Activated CD4-positive, alpha-beta memory T cell treated with anti-CD3 and anti-CD28 coated beads for 36 hours (primary cell): Measurements from ENCODE around the gene SYPL1. TPM values are rescaled to one million over a fixed set of nuclear protein-coding genes. Genes with fewer than 3 reads are reported as not detected.
A peak's percentile ranks its signal among the peaks of the same experiment; 100 is the strongest.

Experiments
- CTCF ChIA-PET: fragments of 350-600 bp; sonication (Branson Sonifier 250); formaldehyde crosslinking; loops from one replicate; lab custom pipeline; 2021; ENCODE audit warnings: antibody characterized with exemption, inconsistent platforms; lab: Charles Lee
- POLR2A ChIA-PET: fragments of 350-600 bp; sonication (Branson Sonifier 250); formaldehyde crosslinking; loops from one replicate; lab custom pipeline; 2021; ENCODE audit warnings: antibody characterized with exemption; lab: Charles Lee
- DNase-seq: peaks from one replicate; pipeline ENCODE4 v3.0.0-alpha.2; 2020
- H3K27ac Mint-ChIP-seq: one replicate; pipeline ENCODE4 v1.8.0; 2021; ENCODE audit warnings: mixed read lengths
- H3K27me3 Mint-ChIP-seq: one replicate; pipeline ENCODE4 v1.8.0; 2021; ENCODE audit warnings: mixed read lengths
- H3K36me3 Mint-ChIP-seq: one replicate; pipeline ENCODE4 v1.8.0; 2021; ENCODE audit warnings: mixed read lengths
- H3K4me1 Mint-ChIP-seq: one replicate; pipeline ENCODE4 v1.8.0; 2021; ENCODE audit warnings: low read depth, mixed read lengths
- H3K4me3 Mint-ChIP-seq: one replicate; pipeline ENCODE4 v1.8.0; 2021; ENCODE audit warnings: mild to moderate bottlenecking, mixed read lengths
- H3K9me3 Mint-ChIP-seq: one replicate; pipeline ENCODE4 v1.8.0; 2021; ENCODE audit warnings: mixed read lengths
- intact Hi-C: fragments of 100-400 bp; cut with micrococcal nuclease; formaldehyde crosslinking; loops from one replicate; pipeline ENCODE4 v1.15.1; 2023
- total RNA-seq, 2 experiments: library from RNA; stranded (reverse); gene quantifications; one replicate each; pipeline ENCODE4 v1.2.3, GENCODE V29; 2021

Gene SYPL1
- total RNA-seq, 2 experiments from 2014 or later: 27.4 to 29.1 TPM

- Mint-ChIP-seq H3K27me3 (no peaks in the 10 kb centered on the region), H3K27ac (no peak overlapping the region), H3K36me3 (no peaks in the 10 kb centered on the region), H3K4me3 (no peak overlapping the region), H3K9me3 (no peaks in the 10 kb centered on the region), H3K4me1 (peaks cover 58% of the 10 kb centered on the region)
- intact Hi-C loops: no loop called here
- no peak for DNase-seq
- ChIA-PET CTCF (no interaction called here), POLR2A (no interaction called here)
Measured at GRCh38 chr7:106108991-106109390, 3.1 kb downstream of the SYPL1 start.

- Mint-ChIP-seq H3K36me3 (no peaks in the 10 kb centered on the region), H3K4me3 (no peak overlapping the region), H3K4me1 (peaks cover 62% of the 10 kb centered on the region), H3K27ac (no peak overlapping the region), H3K27me3 (no peaks in the 10 kb centered on the region), H3K9me3 (no peaks in the 10 kb centered on the region)
- intact Hi-C loops: no loop called here
- ChIA-PET POLR2A (no interaction called here), CTCF (interaction anchor here (0.7 to 0.8 kb wide), 2 partner anchors 43 to 72 kb away, joined by 3 read pairs; no protein-coding TSS in a partner anchor)
- no peak for DNase-seq
Measured at GRCh38 chr7:106104721-106105260, 7.3 kb downstream of the SYPL1 start.

- Mint-ChIP-seq H3K9me3 (no peaks in the 10 kb centered on the region), H3K4me3 (no peak overlapping the region), H3K4me1 (peaks cover 58% of the 10 kb centered on the region), H3K36me3 (peaks cover 2% of the 10 kb centered on the region), H3K27me3 (no peaks in the 10 kb centered on the region), H3K27ac (no peak overlapping the region)
- CTCF ChIA-PET: interaction anchor here (0.6 to 1.3 kb wide), 3 partner anchors 11 to 80 kb away, joined by 3 to 4 read pairs (median 3); no protein-coding TSS in a partner anchor
- POLR2A ChIA-PET: interaction anchor here (0.7 to 1.3 kb wide), 2 partner anchors 10 to 57 kb away, joined by 3 read pairs; partner anchors contain the start of gene SYPL1
- DNase-seq: no peak
- intact Hi-C loops: no loop called here
Measured at GRCh38 chr7:106102387-106102966, 9.6 kb downstream of the SYPL1 start.

DNA sequence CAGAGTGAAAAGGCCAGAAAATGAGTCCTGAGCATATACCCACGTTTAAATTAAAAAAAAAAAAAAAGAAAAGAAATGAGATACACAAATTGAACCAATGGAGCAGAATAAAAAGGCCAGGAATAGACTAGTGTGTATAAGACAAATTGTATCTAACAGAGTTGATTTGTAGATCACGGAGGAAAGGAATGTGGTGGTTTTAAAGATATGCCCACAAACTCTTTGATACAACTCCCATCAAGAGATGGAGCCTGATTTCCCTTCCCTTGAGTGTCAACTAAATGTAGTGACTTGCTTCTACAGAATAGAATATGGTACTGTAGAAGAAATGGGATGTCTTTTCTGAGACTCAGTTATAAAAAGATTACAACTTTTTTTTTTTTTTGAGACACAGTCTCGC is 10.4 kb downstream of the SYPL1 start:
- no peaks in the 10 kb centered on the region for H3K9me3 Mint-ChIP-seq
- CTCF ChIA-PET: interaction anchor here (0.6 kb wide), 1 partner anchor 81 kb away, joined by 4 read pairs; no protein-coding TSS in a partner anchor
- no peaks in the 10 kb centered on the region for H3K27me3 Mint-ChIP-seq
- H3K36me3 Mint-ChIP-seq: peaks cover 5% of the 10 kb centered on the region
- DNase-seq: no peak
- POLR2A ChIA-PET: no interaction called here
- intact Hi-C loops: no loop called here
- no peak overlapping the region for H3K4me3 Mint-ChIP-seq
- no peak overlapping the region for H3K27ac Mint-ChIP-seq
- H3K4me1 Mint-ChIP-seq: peaks cover 55% of the 10 kb centered on the region

DNA sequence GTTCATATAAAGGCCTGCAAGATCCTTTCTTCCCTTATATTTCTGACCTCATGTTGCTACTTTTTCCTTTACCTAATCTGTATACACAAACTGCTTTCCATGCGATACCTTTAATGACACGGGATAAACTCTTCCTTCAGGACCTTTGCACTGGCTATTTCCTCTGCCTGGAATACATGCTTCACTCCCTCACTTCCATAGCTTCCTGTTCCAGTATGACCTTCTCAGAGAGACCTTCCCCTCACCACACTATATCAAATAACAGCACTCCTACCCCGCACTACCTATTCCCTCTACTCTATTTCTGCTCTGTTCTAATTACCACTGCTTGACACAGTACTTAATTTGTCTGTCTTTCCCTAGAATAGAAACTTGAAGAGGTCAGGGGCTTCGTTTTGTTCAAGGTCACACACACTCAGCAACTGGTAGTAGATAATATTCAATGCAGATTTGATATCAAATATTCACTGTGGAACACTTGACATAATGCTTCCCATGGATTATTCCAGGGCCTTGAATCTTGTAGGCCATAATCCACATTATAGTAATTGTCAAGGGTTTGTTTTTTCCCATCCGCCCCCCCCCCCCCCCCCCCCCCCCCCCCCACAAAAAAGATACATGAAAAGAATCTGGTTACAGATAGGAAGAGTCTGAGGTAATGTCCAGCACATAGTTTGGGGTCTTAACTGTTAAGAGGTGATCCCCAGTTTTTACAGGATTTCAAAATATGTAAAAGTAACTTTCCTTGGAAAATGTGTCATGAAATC is 11.1 kb downstream of the SYPL1 start:
- Mint-ChIP-seq H3K36me3 (peaks cover 7% of the 10 kb centered on the region), H3K27ac (no peak overlapping the region), H3K9me3 (no peaks in the 10 kb centered on the region), H3K4me1 (peaks cover 53% of the 10 kb centered on the region), H3K27me3 (no peaks in the 10 kb centered on the region), H3K4me3 (no peak overlapping the region)
- intact Hi-C loops: no loop called here
- no peak for DNase-seq
- CTCF ChIA-PET: interaction anchor here (1.5 kb wide), 1 partner anchor 12 kb away, joined by 3 read pairs; no protein-coding TSS in a partner anchor
- POLR2A ChIA-PET: no interaction called here

- H3K27me3 Mint-ChIP-seq: no peaks in the 10 kb centered on the region
- ChIA-PET CTCF (interaction anchor here (1.2 to 1.5 kb wide), 2 partner anchors 9 to 13 kb away, joined by 3 read pairs; no protein-coding TSS in a partner anchor), POLR2A (no interaction called here)
- intact Hi-C loops: loop anchor here (5.0 kb wide), 1 partner anchor 42 kb away; no protein-coding TSS in a partner anchor
- H3K9me3 Mint-ChIP-seq: no peaks in the 10 kb centered on the region
- no peak overlapping the region for H3K27ac Mint-ChIP-seq
- H3K36me3 Mint-ChIP-seq: peaks cover 7% of the 10 kb centered on the region
- no peak for DNase-seq
- no peak overlapping the region for H3K4me3 Mint-ChIP-seq
- peaks cover 41% of the 10 kb centered on the region for H3K4me1 Mint-ChIP-seq
Measured at GRCh38 chr7:106099539-106099938, 12.6 kb downstream of the SYPL1 start.

- Mint-ChIP-seq H3K27ac (peak overlapping the region; percentile 57), H3K9me3 (no peaks in the 10 kb centered on the region), H3K4me3 (no peak overlapping the region), H3K27me3 (no peaks in the 10 kb centered on the region), H3K36me3 (peaks cover 7% of the 10 kb centered on the region), H3K4me1 (peaks cover 39% of the 10 kb centered on the region)
- no peak for DNase-seq
- intact Hi-C loops: loop anchor here (5.0 kb wide), 1 partner anchor 42 kb away; no protein-coding TSS in a partner anchor
- POLR2A ChIA-PET: no interaction called here
- CTCF ChIA-PET: interaction anchor here (1.2 kb wide), 1 partner anchor 9 kb away, joined by 3 read pairs; no protein-coding TSS in a partner anchor
Measured at GRCh38 chr7:106098889-106099288, 13.2 kb downstream of the SYPL1 start.

DNA sequence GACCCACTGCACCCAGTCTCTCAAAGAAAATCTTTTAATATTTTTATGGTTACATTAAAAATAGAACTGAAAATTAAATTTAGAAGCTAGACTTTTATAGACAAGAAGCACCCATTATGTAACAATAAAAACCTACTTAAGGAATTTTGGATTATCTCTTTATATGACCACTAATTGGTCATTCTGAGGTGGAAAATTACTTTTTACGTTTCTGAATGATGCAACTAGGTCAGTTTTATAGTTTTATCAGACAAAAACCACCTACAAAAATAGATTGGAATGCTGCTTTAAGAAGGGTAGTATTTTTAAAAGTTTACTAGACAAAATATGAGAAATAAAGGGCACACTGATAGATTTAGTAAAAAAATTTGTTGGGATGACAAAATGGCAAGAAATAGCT is 16.5 kb downstream of the SYPL1 start:
- Mint-ChIP-seq H3K9me3 (no peaks in the 10 kb centered on the region), H3K4me3 (no peak overlapping the region), H3K4me1 (peaks cover 18% of the 10 kb centered on the region), H3K36me3 (peaks cover 20% of the 10 kb centered on the region), H3K27me3 (no peaks in the 10 kb centered on the region), H3K27ac (no peak overlapping the region)
- POLR2A ChIA-PET: no interaction called here
- DNase-seq: no peak
- CTCF ChIA-PET: no interaction called here
- intact Hi-C loops: loop anchor here (5.0 kb wide), 1 partner anchor 38 kb away; no protein-coding TSS in a partner anchor

DNA sequence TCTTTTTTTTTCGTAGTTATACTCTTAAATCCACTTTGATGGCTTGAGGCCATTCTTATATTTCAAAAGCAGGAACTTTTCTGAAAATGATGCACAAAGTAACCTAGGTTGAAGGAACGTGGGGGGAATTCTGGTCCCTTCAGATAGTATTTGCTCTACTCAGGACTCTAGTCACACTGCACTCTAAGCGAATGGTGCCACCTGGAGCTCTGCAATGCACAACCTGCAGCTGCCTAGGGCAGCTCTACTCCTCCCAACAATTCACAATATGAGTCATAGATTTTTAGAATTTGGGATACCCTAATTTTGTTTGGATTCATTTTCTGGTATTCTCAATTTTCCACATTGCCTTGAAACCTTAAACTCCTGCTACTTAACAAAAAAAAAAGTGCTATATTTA is 17.3 kb downstream of the SYPL1 start:
- intact Hi-C loops: loop anchor here (5.0 kb wide), 1 partner anchor 37 kb away; no protein-coding TSS in a partner anchor
- H3K4me1 Mint-ChIP-seq: peaks cover 11% of the 10 kb centered on the region
- H3K36me3 Mint-ChIP-seq: peaks cover 24% of the 10 kb centered on the region
- no peak for DNase-seq
- no peak overlapping the region for H3K27ac Mint-ChIP-seq
- no peak overlapping the region for H3K4me3 Mint-ChIP-seq
- ChIA-PET POLR2A (no interaction called here), CTCF (interaction anchor here (0.9 kb wide), 1 partner anchor 23 kb away, joined by 3 read pairs; no protein-coding TSS in a partner anchor)
- no peaks in the 10 kb centered on the region for H3K27me3 Mint-ChIP-seq
- no peaks in the 10 kb centered on the region for H3K9me3 Mint-ChIP-seq

GRCh38 chr7:106092204-106092603 is 19.9 kb downstream of the SYPL1 start:
- ChIA-PET CTCF (no interaction called here), POLR2A (no interaction called here)
- Mint-ChIP-seq H3K9me3 (no peaks in the 10 kb centered on the region), H3K4me3 (no peak overlapping the region), H3K36me3 (peaks cover 27% of the 10 kb centered on the region), H3K27ac (no peak overlapping the region), H3K4me1 (no peaks in the 10 kb centered on the region), H3K27me3 (no peaks in the 10 kb centered on the region)
- DNase-seq: no peak
- intact Hi-C loops: no loop called here

GRCh38 chr7:106089647-106090046 is 22.5 kb downstream of the SYPL1 start:
- no peak overlapping the region for H3K4me3 Mint-ChIP-seq
- intact Hi-C loops: no loop called here
- ChIA-PET POLR2A (no interaction called here), CTCF (no interaction called here)
- no peak for DNase-seq
- no peaks in the 10 kb centered on the region for H3K27me3 Mint-ChIP-seq
- no peak overlapping the region for H3K27ac Mint-ChIP-seq
- H3K36me3 Mint-ChIP-seq: peaks cover 24% of the 10 kb centered on the region
- H3K4me1 Mint-ChIP-seq: no peaks in the 10 kb centered on the region
- H3K9me3 Mint-ChIP-seq: no peaks in the 10 kb centered on the region

- POLR2A ChIA-PET: interaction anchor here (0.6 to 1.0 kb wide), 2 partner anchors 14 to 45 kb away, joined by 3 read pairs; no protein-coding TSS in a partner anchor
- Mint-ChIP-seq H3K4me1 (peaks cover 6% of the 10 kb centered on the region), H3K27ac (no peak overlapping the region), H3K36me3 (peaks cover 21% of the 10 kb centered on the region), H3K9me3 (no peaks in the 10 kb centered on the region), H3K27me3 (no peaks in the 10 kb centered on the region), H3K4me3 (no peak overlapping the region)
- DNase-seq: no peak
- intact Hi-C loops: no loop called here
- CTCF ChIA-PET: interaction anchor here (1.3 kb wide), 1 partner anchor 15 kb away, joined by 3 read pairs; no protein-coding TSS in a partner anchor
Measured at GRCh38 chr7:106088014-106088413, 24.1 kb downstream of the SYPL1 start.
